Ovary (tissue), 9 donors: ENCODE results near the gene PKP1. TPM values are rescaled to one million over a fixed set of nuclear protein-coding genes. Genes with fewer than 3 reads are reported as not detected.

ENCODE experiments used
- DNase-seq, 5 donors: peaks; one replicate each; pipeline ENCODE4 v3.0.0-alpha.2; 2019 to 2020
- H3K27ac ChIP-seq, 2 donors: fragments of 200-600 bp; one replicate each; pipeline versions ENCODE4 v1.5.1 to v1.8.0; 2019 to 2022
- H3K27me3 ChIP-seq: fragments of 200-600 bp; one replicate; pipeline ENCODE4 v1.8.0; 2022
- H3K36me3 ChIP-seq: fragments of 200-600 bp; sonication (generic); one replicate; pipeline ENCODE4 v1.5.1; 2019
- H3K4me1 ChIP-seq: one replicate; pipeline ENCODE4 v1.8.1; 2013; ENCODE audit warnings: mild to moderate bottlenecking, moderate library complexity; ENCODE audit not compliant: insufficient read depth
- H3K4me3 ChIP-seq: fragments of 200-600 bp; sonication (generic); one replicate; pipeline ENCODE4 v1.5.1; 2017
- H3K9me3 ChIP-seq, 2 donors: fragments of 200-600 bp in 1 of 2; sonication (generic) in 1 of 2; one replicate each; pipeline versions ENCODE4 v1.5.1 to v1.8.1; 2013 to 2019; ENCODE audit warnings: mild to moderate bottlenecking in 1 of 2, moderate library complexity in 1 of 2
- EP300 ChIP-seq: sonication (generic); formaldehyde crosslinking; IDR thresholded peaks from one replicate; pipeline ENCODE4 v1.6.1; 2017; ENCODE audit warnings: antibody characterized with exemption
- POLR2A ChIP-seq: fragments of 450-650 bp; IDR thresholded peaks from one replicate; pipeline ENCODE4 v1.6.1; 2017; ENCODE audit warnings: antibody characterized with exemption, mild to moderate bottlenecking, moderate library complexity
- WGBS, 3 donors: extraction: QIAGEN DNeasy Blood & Tissue Kit in 1 of 3; methylation state at CpG; one replicate each; pipeline versions ENCODE4 v1.1.5 to v1.1.7; 2013 to 2017; 5-methylcytosine and 5-hydroxymethylcytosine counted together
- intact Hi-C, 4 donors: fragments of 100-400 bp; cut with DNase I; formaldehyde crosslinking; loops; one replicate each; pipeline versions ENCODE4 v1.11.0 to v1.15.1; 2022 to 2023
- polyA plus RNA-seq, 2 donors: library from polyadenylated mRNA; stranded (reverse); fragments of 200-250 nt in 1 of 2; fragments of 350-450 nt in 1 of 2; fragmentation: Illumina TruSeq in 1 of 2; extraction: RNeasy Lipid Tissue Mini Kit (QIAGEN cat#74804) in 1 of 2; gene quantifications; one replicate each; pipeline ENCODE4 v1.2.3, GENCODE V29; 2013 to 2014
- total RNA-seq, 7 donors: library from RNA; depleted of rRNA in 2 of 7; stranded (reverse); fragments of >200 nt in 2 of 7; fragmentation: NEBNext Ultra II Directional in 3 of 7; extraction: Animal tissue kit (Norgen Biotek cat#: 25700) in 3 of 7; gene quantifications; one replicate each; pipeline versions ENCODE4 v1.1.0 to v1.2.4, GENCODE V29; 2016 to 2023
- TF ChIP-seq, protein P1 (sequence below), 3 donors: fragments of 450-650 bp in 2 of 3; fragments of 200-600 bp in 1 of 3; IDR thresholded peaks; one replicate each; pipeline versions ENCODE4 v1.5.1 to v1.8.0; 2016 to 2022; ENCODE audit warnings: antibody characterized with exemption in 3 of 3, mild to moderate bottlenecking in 1 of 3
- donor health status: DM: no; HTN: no; CAD: no; lungs with moderate emphysema.
- donor health status: DM: no; HTN: no; CAD: no.
- donor health status: Bipolar disorder and iron deficiency.
- donor health status: DM: yes; HTN: yes; CAD: no.
- donor health status: DM: no; HTN: no; CAD: no.
- donor health status: DM: yes; HTN: yes; CAD: no.

The PKP1 gene
- total and polyA plus RNA-seq, 9 donors: 0.05 to 0.48 (median 0.18) TPM; not detected in 2

DNA sequence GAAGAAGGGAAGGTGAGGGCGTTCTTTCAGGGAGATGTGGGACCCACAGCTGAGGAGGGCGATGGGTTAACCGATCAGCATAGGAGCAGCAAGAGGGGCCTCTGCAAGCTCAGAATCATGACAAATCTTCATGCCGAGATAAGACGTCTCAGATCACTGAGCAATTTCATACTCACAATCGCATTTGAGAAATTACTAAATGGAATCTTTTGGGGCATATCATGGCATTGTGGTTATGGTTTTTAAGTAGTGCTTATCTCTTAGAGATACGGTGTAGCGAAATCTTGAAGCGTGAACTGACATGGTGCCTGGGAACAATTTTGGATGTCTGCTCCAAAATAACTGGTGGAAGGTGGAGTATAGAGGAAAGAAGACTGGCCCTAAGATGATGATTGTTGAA lies 88.0 kb downstream of the PKP1 start:
- Histone ChIP-seq H3K36me3 (no peaks in the 10 kb centered on the region), H3K27me3 (no peaks in the 10 kb centered on the region), H3K27ac (no peak overlapping the region), H3K4me3 (no peak overlapping the region), H3K9me3 (no peaks in the 10 kb centered on the region), H3K4me1 (no peaks in the 10 kb centered on the region)
- no peak for TF ChIP-seq POLR2A
- TF ChIP-seq, protein P1, sequence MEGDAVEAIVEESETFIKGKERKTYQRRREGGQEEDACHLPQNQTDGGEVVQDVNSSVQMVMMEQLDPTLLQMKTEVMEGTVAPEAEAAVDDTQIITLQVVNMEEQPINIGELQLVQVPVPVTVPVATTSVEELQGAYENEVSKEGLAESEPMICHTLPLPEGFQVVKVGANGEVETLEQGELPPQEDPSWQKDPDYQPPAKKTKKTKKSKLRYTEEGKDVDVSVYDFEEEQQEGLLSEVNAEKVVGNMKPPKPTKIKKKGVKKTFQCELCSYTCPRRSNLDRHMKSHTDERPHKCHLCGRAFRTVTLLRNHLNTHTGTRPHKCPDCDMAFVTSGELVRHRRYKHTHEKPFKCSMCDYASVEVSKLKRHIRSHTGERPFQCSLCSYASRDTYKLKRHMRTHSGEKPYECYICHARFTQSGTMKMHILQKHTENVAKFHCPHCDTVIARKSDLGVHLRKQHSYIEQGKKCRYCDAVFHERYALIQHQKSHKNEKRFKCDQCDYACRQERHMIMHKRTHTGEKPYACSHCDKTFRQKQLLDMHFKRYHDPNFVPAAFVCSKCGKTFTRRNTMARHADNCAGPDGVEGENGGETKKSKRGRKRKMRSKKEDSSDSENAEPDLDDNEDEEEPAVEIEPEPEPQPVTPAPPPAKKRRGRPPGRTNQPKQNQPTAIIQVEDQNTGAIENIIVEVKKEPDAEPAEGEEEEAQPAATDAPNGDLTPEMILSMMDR (IDR thresholded peaks at IDR 0.05): no peak
- no peak for TF ChIP-seq EP300
- intact Hi-C loops: no loop called here
- DNase-seq: no peak
- 70 to 82% (median 81%) methylated on average over 9 of the region's 9 CpGs for WGBS, 3 donors

DNA sequence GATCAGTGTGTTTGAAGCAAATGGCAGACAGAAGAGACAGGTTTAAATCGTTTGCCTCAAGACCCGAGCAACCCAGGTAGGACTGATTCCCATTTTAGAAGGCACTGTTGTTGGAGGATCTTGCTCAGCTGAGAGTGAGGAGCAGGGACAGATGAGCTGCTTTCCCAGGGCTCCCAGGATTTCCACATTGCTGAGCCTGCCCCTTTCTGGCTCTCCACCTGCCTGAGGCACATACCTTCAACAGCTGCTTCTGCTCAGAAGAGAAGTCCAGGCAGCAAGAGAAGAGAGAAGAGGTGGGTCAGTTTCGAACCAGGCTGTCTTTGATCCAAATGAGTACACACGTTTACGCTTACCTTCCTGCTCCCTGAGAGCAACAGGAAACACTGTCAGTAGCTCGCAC lies 88.5 kb downstream of the PKP1 start:
- TF ChIP-seq, protein P1 (IDR thresholded peaks at IDR 0.05): no peak
- TF ChIP-seq EP300 (no peak), POLR2A (no peak)
- no peaks in the 10 kb centered on the region for H3K27me3 ChIP-seq

DNA sequence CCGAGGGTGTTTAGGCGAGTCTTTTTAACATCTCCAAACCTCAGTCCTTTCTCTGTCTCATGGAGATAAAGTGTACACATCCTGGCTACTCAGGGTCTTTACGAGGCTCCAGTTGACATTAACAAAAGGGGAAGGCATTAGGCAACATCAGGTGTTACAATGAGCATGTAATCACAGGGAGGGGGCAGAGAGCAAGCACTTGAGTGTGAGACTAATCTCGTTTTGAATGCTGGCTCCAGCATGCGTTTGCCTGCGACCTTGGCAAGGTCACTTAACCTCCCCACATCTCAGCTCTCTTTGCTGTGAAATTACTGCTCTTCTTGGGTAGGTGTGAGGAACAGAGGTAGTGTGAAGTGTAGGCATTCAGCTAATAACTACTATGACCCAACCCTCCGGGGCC lies 91.1 kb downstream of the PKP1 start:
- no peak for DNase-seq
- WGBS, 3 donors: 42 to 48% (median 48%) methylated on average over 7 of the region's 7 CpGs
- Histone ChIP-seq H3K36me3 (no peaks in the 10 kb centered on the region), H3K27ac (no peak overlapping the region), H3K9me3 (no peaks in the 10 kb centered on the region), H3K4me1 (peaks cover 1% of the 10 kb centered on the region), H3K4me3 (no peak overlapping the region), H3K27me3 (no peaks in the 10 kb centered on the region)
- no peak for TF ChIP-seq EP300
- TF ChIP-seq, protein P1 (IDR thresholded peaks at IDR 0.05): no peak
- TF ChIP-seq POLR2A: no peak
- intact Hi-C loops: no loop called here

More for the DNA sequence above, 88.5 kb downstream of the PKP1 start:
- no peak overlapping the region for H3K27ac ChIP-seq
- no peaks in the 10 kb centered on the region for H3K4me1 ChIP-seq
- no peak overlapping the region for H3K4me3 ChIP-seq
- no peaks in the 10 kb centered on the region for H3K9me3 ChIP-seq
- 52 to 60% (median 53%) methylated on average over 6 of the region's 6 CpGs for WGBS, 3 donors
- DNase-seq: no peak
- no peaks in the 10 kb centered on the region for H3K36me3 ChIP-seq
- intact Hi-C loops: no loop called here

DNA sequence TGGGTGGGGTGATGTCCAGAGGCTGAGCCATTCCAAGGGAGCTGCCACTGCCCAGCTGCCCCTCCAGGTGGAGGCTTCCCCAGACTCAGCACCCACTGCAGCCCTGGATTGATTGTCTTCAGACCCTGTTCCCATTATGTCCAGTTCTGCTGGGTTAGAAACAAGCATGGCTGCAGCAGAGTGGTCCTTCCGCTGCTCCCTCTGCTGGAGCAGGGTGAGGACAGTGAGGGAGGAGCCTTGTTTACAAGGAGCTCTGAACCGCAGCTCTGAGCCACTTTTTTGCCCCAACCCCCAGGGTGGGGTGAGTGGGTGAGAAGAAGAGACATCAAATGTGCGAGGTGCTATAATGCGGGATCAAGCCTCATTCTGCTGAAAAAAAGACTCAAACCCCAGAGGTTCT lies 91.9 kb downstream of the PKP1 start:
- Histone ChIP-seq H3K27me3 (no peaks in the 10 kb centered on the region), H3K36me3 (no peaks in the 10 kb centered on the region), H3K4me1 (peaks cover 1% of the 10 kb centered on the region), H3K9me3 (no peaks in the 10 kb centered on the region), H3K27ac (no peak overlapping the region), H3K4me3 (no peak overlapping the region)
- TF ChIP-seq EP300 (no peak), POLR2A (no peak)
- TF ChIP-seq, protein P1 (IDR thresholded peaks at IDR 0.05): no peak
- intact Hi-C loops: no loop called here
- WGBS, 3 donors: 69 to 77% (median 76%) methylated on average over 4 of the region's 4 CpGs
- no peak for DNase-seq

DNA sequence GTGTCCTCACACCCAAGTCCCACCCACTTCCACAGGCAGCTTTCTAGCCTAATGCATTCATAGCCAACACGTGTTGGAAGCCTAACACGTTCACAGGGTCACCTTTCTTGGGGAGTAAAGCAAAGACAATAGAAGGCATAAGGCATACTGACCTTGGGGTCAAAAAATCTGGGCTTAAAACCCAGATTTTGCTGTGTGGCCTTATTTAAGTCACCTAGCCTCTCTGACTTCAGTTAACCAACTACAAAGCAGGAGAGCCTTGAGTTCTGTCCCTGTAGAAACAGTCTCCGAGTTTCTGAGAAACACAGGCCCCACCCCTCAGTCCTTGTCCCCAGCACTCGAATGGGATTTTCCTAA lies 92.8 kb downstream of the PKP1 start:
- Histone ChIP-seq H3K4me3 (no peak overlapping the region), H3K36me3 (no peaks in the 10 kb centered on the region), H3K27ac (no peak overlapping the region), H3K4me1 (peaks cover 1% of the 10 kb centered on the region), H3K9me3 (no peaks in the 10 kb centered on the region), H3K27me3 (no peaks in the 10 kb centered on the region)
- DNase-seq: no peak
- 35 to 46% (median 36%) methylated on average over 4 of the region's 4 CpGs for WGBS, 3 donors
- intact Hi-C loops: no loop called here
- TF ChIP-seq, protein P1 (IDR thresholded peaks at IDR 0.05): no peak
- TF ChIP-seq POLR2A: no peak
- TF ChIP-seq EP300: no peak
